Ishikawa (cell line): Measurements from ENCODE around the gene CHN2.

Experiments used
- CREB1 ChIP-seq: IDR thresholded peaks from 2 replicates; pipeline ENCODE4 v1.6.1; 2012; ENCODE audit warnings: low read depth
- RAD21 ChIP-seq: IDR thresholded peaks from 2 replicates; pipeline ENCODE4 v1.6.1; 2012; ENCODE audit warnings: low read depth
- TAF1 ChIP-seq: IDR thresholded peaks from 2 replicates; pipeline ENCODE4 v1.6.1; 2012; ENCODE audit warnings: low read depth, mild to moderate bottlenecking
- TF ChIP-seq, protein P1 (sequence below): IDR thresholded peaks from 2 replicates; pipeline ENCODE4 v1.6.1; 2012

DNA sequence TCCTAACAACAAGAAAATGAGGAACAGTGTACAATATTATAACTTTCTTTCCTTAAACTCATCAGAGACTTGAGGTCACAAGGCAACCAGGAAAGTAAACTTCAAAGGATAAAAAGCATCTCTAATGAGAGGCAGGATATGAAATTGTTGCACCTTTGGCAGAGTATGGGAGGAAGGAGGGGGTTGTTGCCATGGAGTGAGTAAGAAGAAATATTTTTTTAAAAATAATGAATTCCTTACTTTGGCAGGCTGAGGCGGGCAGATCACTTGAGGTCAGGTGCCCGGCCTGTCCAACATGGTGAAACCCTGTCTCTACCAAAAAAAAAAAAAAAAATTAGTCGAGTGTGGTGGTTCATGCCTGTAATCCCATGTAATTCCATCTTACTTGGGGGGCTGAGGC is 21.1 kb upstream of the CHN2 start:
- TF ChIP-seq, protein P1, sequence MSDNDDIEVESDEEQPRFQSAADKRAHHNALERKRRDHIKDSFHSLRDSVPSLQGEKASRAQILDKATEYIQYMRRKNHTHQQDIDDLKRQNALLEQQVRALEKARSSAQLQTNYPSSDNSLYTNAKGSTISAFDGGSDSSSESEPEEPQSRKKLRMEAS, result no peak
- no peak for TF ChIP-seq RAD21
- TF ChIP-seq TAF1, result no peak
- no peak for TF ChIP-seq CREB1
